ENCODE data around the gene TMEM269.
A peak's percentile ranks its signal among the peaks of the same experiment; 100 is the strongest.

The TMEM269 gene

GRCh38 chr1:42756956-42757891 lies 27.6 kb upstream of the TMEM269 start:
- Mint-ChIP-seq H3K4me1 (ENCODE audit: low read depth) (peaks cover 30% of the 10 kb centered on the region), H3K27ac (peak overlapping the region; percentile 4), H3K4me3 (no peak overlapping the region), H3K36me3 (ENCODE audit: low read depth) (peaks cover 85% of the 10 kb centered on the region), H3K9me3 (no peaks in the 10 kb centered on the region), H3K27me3 (no peaks in the 10 kb centered on the region)
- intact Hi-C loops (cut with micrococcal nuclease): no loop called here

- Mint-ChIP-seq H3K36me3 (ENCODE audit: low read depth) (peaks cover 85% of the 10 kb centered on the region), H3K4me1 (ENCODE audit: low read depth) (peaks cover 31% of the 10 kb centered on the region), H3K27me3 (no peaks in the 10 kb centered on the region), H3K27ac (peak overlapping the region; percentile 4), H3K4me3 (no peak overlapping the region), H3K9me3 (no peaks in the 10 kb centered on the region)
- intact Hi-C loops (cut with micrococcal nuclease): no loop called here
Measured at GRCh38 chr1:42757892-42758275, 26.9 kb upstream of the TMEM269 start.

- no peaks in the 10 kb centered on the region for H3K27me3 Mint-ChIP-seq
- H3K4me3 Mint-ChIP-seq: no peak overlapping the region
- H3K27ac Mint-ChIP-seq: peak overlapping the region; percentile 58
- peaks cover 31% of the 10 kb centered on the region for H3K4me1 Mint-ChIP-seq (ENCODE audit: low read depth)
- H3K9me3 Mint-ChIP-seq: no peaks in the 10 kb centered on the region
- intact Hi-C loops (cut with micrococcal nuclease): no loop called here
- H3K36me3 Mint-ChIP-seq (ENCODE audit: low read depth): peaks cover 79% of the 10 kb centered on the region
Measured at GRCh38 chr1:42758641-42759040, 26.1 kb upstream of the TMEM269 start.

- H3K27ac Mint-ChIP-seq: peak overlapping the region; percentile 58
- peaks cover 74% of the 10 kb centered on the region for H3K36me3 Mint-ChIP-seq (ENCODE audit: low read depth)
- no peak overlapping the region for H3K4me3 Mint-ChIP-seq
- peaks cover 31% of the 10 kb centered on the region for H3K4me1 Mint-ChIP-seq (ENCODE audit: low read depth)
- H3K27me3 Mint-ChIP-seq: no peaks in the 10 kb centered on the region
- intact Hi-C loops (cut with micrococcal nuclease): no loop called here
- no peaks in the 10 kb centered on the region for H3K9me3 Mint-ChIP-seq
Measured at GRCh38 chr1:42759114-42759513, 25.7 kb upstream of the TMEM269 start.

DNA sequence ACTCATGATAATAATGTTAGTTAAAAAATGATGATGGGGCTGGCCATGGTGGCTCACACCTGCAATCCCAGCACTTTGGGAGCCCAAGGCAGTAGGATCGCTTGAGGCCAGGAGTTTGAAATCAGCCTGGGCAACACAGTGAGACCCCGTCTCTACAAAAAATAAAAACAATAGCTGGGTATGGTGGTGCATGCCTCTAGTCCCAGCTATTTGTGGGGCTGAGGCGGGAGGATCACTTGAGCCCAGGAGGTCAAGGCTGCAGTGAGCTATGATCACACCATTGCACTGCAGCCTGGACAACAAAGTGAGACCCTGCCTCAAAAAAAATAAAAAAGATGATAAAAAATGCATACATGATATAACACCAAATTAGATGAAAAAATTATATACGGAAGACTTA lies 23.2 kb upstream of the TMEM269 start:
- peaks cover 30% of the 10 kb centered on the region for H3K4me1 Mint-ChIP-seq (ENCODE audit: low read depth)
- H3K27me3 Mint-ChIP-seq: no peaks in the 10 kb centered on the region
- intact Hi-C loops (cut with micrococcal nuclease): no loop called here
- no peaks in the 10 kb centered on the region for H3K9me3 Mint-ChIP-seq
- no peak overlapping the region for H3K4me3 Mint-ChIP-seq
- H3K36me3 Mint-ChIP-seq (ENCODE audit: low read depth): peaks cover 50% of the 10 kb centered on the region
- peak overlapping the region; percentile 52 for H3K27ac Mint-ChIP-seq

- H3K27ac Mint-ChIP-seq: peak overlapping the region; percentile 52
- H3K4me3 Mint-ChIP-seq: no peak overlapping the region
- no peaks in the 10 kb centered on the region for H3K27me3 Mint-ChIP-seq
- intact Hi-C loops (cut with micrococcal nuclease): no loop called here
- H3K9me3 Mint-ChIP-seq: no peaks in the 10 kb centered on the region
- H3K36me3 Mint-ChIP-seq (ENCODE audit: low read depth): peaks cover 43% of the 10 kb centered on the region
- H3K4me1 Mint-ChIP-seq (ENCODE audit: low read depth): peaks cover 26% of the 10 kb centered on the region
Measured at GRCh38 chr1:42762269-42762668, 22.5 kb upstream of the TMEM269 start.

DNA sequence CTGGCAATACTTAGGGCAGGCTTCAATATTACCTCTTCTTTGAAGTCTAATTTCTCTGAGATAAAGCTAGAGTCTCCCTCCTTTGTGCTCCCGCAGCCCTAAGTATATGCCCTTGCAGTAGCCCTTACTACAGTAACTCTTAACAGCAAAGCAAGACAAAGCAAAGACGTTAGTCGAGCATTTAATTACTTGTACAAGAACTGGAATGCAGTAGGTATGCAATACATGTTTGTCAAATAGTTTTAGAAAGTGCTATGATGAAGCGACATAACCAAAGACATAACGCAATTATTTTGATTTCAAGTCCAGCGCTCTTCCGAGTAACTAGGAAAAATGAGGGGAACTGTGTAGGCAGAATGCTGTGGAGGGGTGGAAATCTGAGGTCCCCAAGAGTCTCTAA lies 19.5 kb upstream of the TMEM269 start:
- no peak overlapping the region for H3K4me3 Mint-ChIP-seq
- intact Hi-C loops (cut with micrococcal nuclease): loop anchor here (5.0 kb wide), 1 partner anchor 83 kb away; the partner anchor contains the start of gene YBX1
- H3K27me3 Mint-ChIP-seq: no peaks in the 10 kb centered on the region
- peaks cover 40% of the 10 kb centered on the region for H3K36me3 Mint-ChIP-seq (ENCODE audit: low read depth)
- H3K4me1 Mint-ChIP-seq (ENCODE audit: low read depth): peaks cover 32% of the 10 kb centered on the region
- H3K27ac Mint-ChIP-seq: no peak overlapping the region
- H3K9me3 Mint-ChIP-seq: no peaks in the 10 kb centered on the region

DNA sequence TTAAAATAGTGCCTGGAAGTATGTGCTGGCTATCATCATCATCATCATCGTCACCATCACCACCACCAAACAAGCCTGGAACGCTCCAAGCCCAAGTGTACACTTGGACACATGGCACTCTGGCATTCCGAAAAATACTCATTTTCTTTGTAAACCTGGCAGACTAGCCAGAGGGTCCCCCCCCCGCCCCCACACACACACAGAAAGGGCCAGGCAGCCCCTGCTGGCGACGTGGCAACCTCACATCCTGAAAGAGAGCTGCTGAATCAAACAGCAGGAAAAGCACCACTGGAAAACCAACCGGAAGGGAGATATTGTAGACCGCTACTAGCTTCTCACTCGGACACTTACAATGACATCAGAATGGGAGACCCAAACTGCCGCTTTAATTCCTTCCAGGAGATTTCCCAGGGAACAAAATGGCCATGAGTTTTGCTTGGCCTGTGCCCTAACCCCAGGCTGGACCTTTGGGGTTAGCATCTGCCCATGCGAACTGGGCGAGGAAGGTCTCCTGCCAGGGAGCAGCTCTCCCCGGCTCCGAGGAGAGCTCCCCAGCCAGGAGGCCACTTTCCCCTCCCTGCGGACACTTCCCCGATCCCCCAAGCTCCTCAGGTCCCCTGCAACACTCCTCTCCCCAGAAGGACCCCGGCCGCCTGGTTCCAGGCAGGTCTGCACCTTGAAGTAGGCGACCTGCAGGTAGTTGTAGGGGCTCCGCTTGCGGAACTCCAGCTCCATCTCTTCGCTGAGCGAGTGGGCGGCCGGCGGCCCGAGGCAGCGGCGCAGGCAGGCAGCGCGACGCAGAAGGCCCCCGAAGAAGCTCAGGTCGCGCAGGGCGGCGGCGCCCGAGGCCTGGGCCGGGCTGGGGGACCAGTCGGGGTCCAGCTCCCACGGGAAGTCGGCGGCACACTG lies 18.7 kb upstream of the TMEM269 start:
- Mint-ChIP-seq H3K27ac (no peak overlapping the region), H3K27me3 (no peaks in the 10 kb centered on the region), H3K9me3 (no peaks in the 10 kb centered on the region), H3K4me3 (no peak overlapping the region), H3K36me3 (ENCODE audit: low read depth) (peaks cover 40% of the 10 kb centered on the region), H3K4me1 (ENCODE audit: low read depth) (peaks cover 39% of the 10 kb centered on the region)
- intact Hi-C loops (cut with micrococcal nuclease): loop anchor here (2.0 to 5.0 kb wide), 2 partner anchors 51 to 84 kb away; partner anchors contain the start of genes ERMAP, SVBP and YBX1

- intact Hi-C loops (cut with micrococcal nuclease): loop anchor here (2.0 to 5.0 kb wide), 2 partner anchors 50 to 85 kb away; partner anchors contain the start of genes ERMAP, SVBP and YBX1
- H3K4me1 Mint-ChIP-seq (ENCODE audit: low read depth): peaks cover 39% of the 10 kb centered on the region
- peaks cover 32% of the 10 kb centered on the region for H3K36me3 Mint-ChIP-seq (ENCODE audit: low read depth)
- no peak within 1 kb of the TSS for H3K27ac Mint-ChIP-seq
- no peak within 1 kb of the TSS for H3K4me3 Mint-ChIP-seq
- no peaks in the 10 kb centered on the region for H3K27me3 Mint-ChIP-seq
- H3K9me3 Mint-ChIP-seq: no peaks in the 10 kb centered on the region
Measured at GRCh38 chr1:42766741-42767509, 17.9 kb upstream of the TMEM269 start, which contains the start of the genes C1orf50 and P3H1. Gene C1orf50 (plus strand): TSS chr1:42767249. CDS start chr1:42767312, 63 bp downstream. Gene P3H1 (minus strand): TSS chr1:42767028. CDS start chr1:42766971, 57 bp downstream.

- Mint-ChIP-seq H3K9me3 (no peaks in the 10 kb centered on the region), H3K27ac (no peak overlapping the region), H3K27me3 (no peaks in the 10 kb centered on the region), H3K4me1 (ENCODE audit: low read depth) (peaks cover 35% of the 10 kb centered on the region), H3K4me3 (no peak overlapping the region), H3K36me3 (ENCODE audit: low read depth) (peaks cover 31% of the 10 kb centered on the region)
- intact Hi-C loops (cut with micrococcal nuclease): loop anchor here (2.0 to 5.0 kb wide), 2 partner anchors 49 to 85 kb away; partner anchors contain the start of genes ERMAP, SVBP and YBX1
Measured at GRCh38 chr1:42767510-42768000, 17.2 kb upstream of the TMEM269 start.

- intact Hi-C loops (cut with micrococcal nuclease): loop anchor here (5.0 kb wide), 1 partner anchor 86 kb away; the partner anchor contains the start of gene YBX1
- Mint-ChIP-seq H3K27me3 (no peaks in the 10 kb centered on the region), H3K9me3 (no peaks in the 10 kb centered on the region), H3K4me3 (no peak overlapping the region), H3K4me1 (ENCODE audit: low read depth) (peaks cover 39% of the 10 kb centered on the region), H3K36me3 (ENCODE audit: low read depth) (peaks cover 34% of the 10 kb centered on the region), H3K27ac (no peak overlapping the region)
Measured at GRCh38 chr1:42768172-42768571, 16.6 kb upstream of the TMEM269 start.

- Mint-ChIP-seq H3K9me3 (no peaks in the 10 kb centered on the region), H3K27ac (no peak overlapping the region), H3K4me1 (ENCODE audit: low read depth) (peaks cover 34% of the 10 kb centered on the region), H3K36me3 (ENCODE audit: low read depth) (peaks cover 50% of the 10 kb centered on the region), H3K27me3 (no peaks in the 10 kb centered on the region), H3K4me3 (no peak overlapping the region)
- intact Hi-C loops (cut with micrococcal nuclease): loop anchor here (5.0 kb wide), 1 partner anchor 88 kb away; the partner anchor contains the start of gene YBX1
Measured at GRCh38 chr1:42769811-42770210, 15.0 kb upstream of the TMEM269 start.

DNA sequence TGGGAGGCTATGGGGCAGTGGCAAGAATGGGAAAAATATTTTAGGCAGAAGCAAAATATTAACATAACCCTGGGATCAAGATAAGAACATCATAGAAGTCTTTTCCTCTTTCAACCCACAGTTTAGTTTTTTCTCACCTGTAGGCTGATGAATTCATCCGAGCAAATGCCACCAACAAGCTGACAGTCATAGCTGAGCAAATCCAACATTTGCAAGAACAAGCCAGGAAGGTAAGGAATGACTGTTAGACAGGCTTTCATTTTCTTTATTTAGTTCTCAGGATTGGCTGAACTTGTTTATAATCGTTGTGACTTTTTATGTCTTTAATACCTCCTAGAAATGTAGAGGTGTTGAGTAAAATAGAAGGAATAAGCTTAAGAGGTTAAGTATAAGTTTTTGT lies 11.4 kb upstream of the TMEM269 start:
- H3K27ac Mint-ChIP-seq: no peak overlapping the region
- intact Hi-C loops (cut with micrococcal nuclease): no loop called here

More for the DNA sequence above, 11.4 kb upstream of the TMEM269 start:
- no peak overlapping the region for H3K4me3 Mint-ChIP-seq
- H3K27me3 Mint-ChIP-seq: no peaks in the 10 kb centered on the region
- H3K36me3 Mint-ChIP-seq (ENCODE audit: low read depth): peaks cover 87% of the 10 kb centered on the region
- H3K4me1 Mint-ChIP-seq (ENCODE audit: low read depth): peaks cover 28% of the 10 kb centered on the region
- H3K9me3 Mint-ChIP-seq: no peaks in the 10 kb centered on the region
